Measurements from ENCODE around the gene ARHGAP45.
A peak's percentile ranks its signal among the peaks of the same experiment; 100 is the strongest.

ARHGAP45 gene

GRCh38 chr19:1118999-1119398 is 52.0 kb downstream of the ARHGAP45 start:
- TF ChIP-seq TAF1 (IDR thresholded peaks at IDR 0.05; ENCODE audit: borderline replicate concordance, low read depth, low read length) (no peak), POLR2AphosphoS5 (IDR thresholded peaks at IDR 0.05; ENCODE audit: low read depth, low read length) (no peak), POLR2A (IDR thresholded peaks at IDR 0.05; ENCODE audit: low read depth, low read length) (no peak)
- DNase-seq (ENCODE audit: insufficient read length) (no peak), FAIRE-seq (no peak)

- no peak for DNase-seq (ENCODE audit: insufficient read length)
- no peak for TF ChIP-seq TAF1 (IDR thresholded peaks at IDR 0.05; ENCODE audit: borderline replicate concordance, low read depth, low read length)
- TF ChIP-seq POLR2AphosphoS5 (IDR thresholded peaks at IDR 0.05; ENCODE audit: low read depth, low read length), result no peak
- TF ChIP-seq POLR2A (IDR thresholded peaks at IDR 0.05; ENCODE audit: low read depth, low read length), result no peak
- no peak for FAIRE-seq
Measured at GRCh38 chr19:1119475-1120217, 52.7 kb downstream of the ARHGAP45 start.

GRCh38 chr19:1121395-1121794 is 54.4 kb downstream of the ARHGAP45 start:
- FAIRE-seq (no peak), DNase-seq (ENCODE audit: insufficient read length) (no peak)
- TF ChIP-seq TAF1 (IDR thresholded peaks at IDR 0.05; ENCODE audit: borderline replicate concordance, low read depth, low read length) (no peak), POLR2AphosphoS5 (IDR thresholded peaks at IDR 0.05; ENCODE audit: low read depth, low read length) (no peak), POLR2A (IDR thresholded peaks at IDR 0.05; ENCODE audit: low read depth, low read length) (no peak)

GRCh38 chr19:1122021-1122971 is 55.3 kb downstream of the ARHGAP45 start:
- FAIRE-seq (no peak), DNase-seq (ENCODE audit: insufficient read length) (no peak)
- TF ChIP-seq POLR2AphosphoS5 (IDR thresholded peaks at IDR 0.05; ENCODE audit: low read depth, low read length), result no peak
- TF ChIP-seq POLR2A (IDR thresholded peaks at IDR 0.05; ENCODE audit: low read depth, low read length), result no peak
- no peak for TF ChIP-seq TAF1 (IDR thresholded peaks at IDR 0.05; ENCODE audit: borderline replicate concordance, low read depth, low read length)

- FAIRE-seq, result peak; percentile 74
- TF ChIP-seq TAF1 (IDR thresholded peaks at IDR 0.05; ENCODE audit: borderline replicate concordance, low read depth, low read length) (no peak), POLR2A (IDR thresholded peaks at IDR 0.05; ENCODE audit: low read depth, low read length) (no peak), POLR2AphosphoS5 (IDR thresholded peaks at IDR 0.05; ENCODE audit: low read depth, low read length) (no peak)
- DNase-seq (ENCODE audit: insufficient read length), result peak; percentile 93
Measured at GRCh38 chr19:1122972-1123363, 56.0 kb downstream of the ARHGAP45 start.

GRCh38 chr19:1123381-1123780 is 56.4 kb downstream of the ARHGAP45 start:
- DNase-seq (ENCODE audit: insufficient read length) (no peak), FAIRE-seq (no peak)
- TF ChIP-seq TAF1 (IDR thresholded peaks at IDR 0.05; ENCODE audit: borderline replicate concordance, low read depth, low read length) (no peak), POLR2AphosphoS5 (IDR thresholded peaks at IDR 0.05; ENCODE audit: low read depth, low read length) (no peak), POLR2A (IDR thresholded peaks at IDR 0.05; ENCODE audit: low read depth, low read length) (no peak)

GRCh38 chr19:1123885-1124677 is 57.1 kb downstream of the ARHGAP45 start:
- DNase-seq (ENCODE audit: insufficient read length), result no peak
- no peak for TF ChIP-seq TAF1 (IDR thresholded peaks at IDR 0.05; ENCODE audit: borderline replicate concordance, low read depth, low read length)
- no peak for TF ChIP-seq POLR2AphosphoS5 (IDR thresholded peaks at IDR 0.05; ENCODE audit: low read depth, low read length)
- TF ChIP-seq POLR2A (IDR thresholded peaks at IDR 0.05; ENCODE audit: low read depth, low read length), result no peak
- FAIRE-seq, result no peak

GRCh38 chr19:1125601-1126467 is 58.9 kb downstream of the ARHGAP45 start:
- DNase-seq (ENCODE audit: insufficient read length) (no peak), FAIRE-seq (no peak)
- TF ChIP-seq TAF1 (IDR thresholded peaks at IDR 0.05; ENCODE audit: borderline replicate concordance, low read depth, low read length) (no peak), POLR2A (IDR thresholded peaks at IDR 0.05; ENCODE audit: low read depth, low read length) (no peak), POLR2AphosphoS5 (IDR thresholded peaks at IDR 0.05; ENCODE audit: low read depth, low read length) (no peak)

- FAIRE-seq, result no peak
- DNase-seq (ENCODE audit: insufficient read length), result no peak
- no peak for TF ChIP-seq TAF1 (IDR thresholded peaks at IDR 0.05; ENCODE audit: borderline replicate concordance, low read depth, low read length)
- no peak for TF ChIP-seq POLR2AphosphoS5 (IDR thresholded peaks at IDR 0.05; ENCODE audit: low read depth, low read length)
- no peak for TF ChIP-seq POLR2A (IDR thresholded peaks at IDR 0.05; ENCODE audit: low read depth, low read length)
Measured at GRCh38 chr19:1126984-1127760, 60.2 kb downstream of the ARHGAP45 start.
